ENCODE measurements around the gene SP110. TPM values are rescaled to one million over a fixed set of nuclear protein-coding genes. Genes with fewer than 3 reads are reported as not detected.
"Not testable (repeated sequence)": the region's sequence is repeated elsewhere in the genome, so short reads cannot be mapped to it uniquely, and the experiment has no call there.

SP110 gene
- total RNA-seq, 1 donor from 2014 or later: 9.6 TPM

- TF ChIP-seq POLR2A (IDR thresholded peaks at IDR 0.05): no peak
- TF ChIP-seq POLR2AphosphoS5 (IDR thresholded peaks at IDR 0.05; ENCODE audit: insufficient read depth in 1 of 2, low read depth in 1 of 2): no peak
- TF ChIP-seq CTCF (IDR thresholded peaks at IDR 0.05): no peak
- no peak for DNase-seq (ENCODE audit: extremely low spot score in 2 of 2)
- Histone ChIP-seq H3K36me3 (no peaks in the 10 kb centered on the region), H3K27ac (no peak overlapping the region), H3K4me3 (no peak overlapping the region), H3K9me3 (peaks cover 4% of the 10 kb centered on the region), H3K4me1 (no peaks in the 10 kb centered on the region), H3K27me3 (no peaks in the 10 kb centered on the region)
- intact Hi-C loops (cut with DNase I): no loop called here
Observed at GRCh38 chr2:230226051-230226551, 6.3 kb upstream of the SP110 start.

- DNase-seq (ENCODE audit: extremely low spot score in 2 of 2): no peak
- Histone ChIP-seq H3K27ac (no peak within 1 kb of the TSS), H3K4me3 (no peak within 1 kb of the TSS), H3K27me3 (no peaks in the 10 kb centered on the region), H3K4me1 (peaks cover 5% of the 10 kb centered on the region), H3K9me3 (no peaks in the 10 kb centered on the region), H3K36me3 (no peaks in the 10 kb centered on the region)
- TF ChIP-seq POLR2AphosphoS5 (IDR thresholded peaks at IDR 0.05; ENCODE audit: insufficient read depth in 1 of 2, low read depth in 1 of 2): peak in 1 of 2 donors; percentile 59
- no peak for TF ChIP-seq CTCF (IDR thresholded peaks at IDR 0.05)
- TF ChIP-seq POLR2A (IDR thresholded peaks at IDR 0.05): peak in 1 of 2 donors; percentile 24
- intact Hi-C loops (cut with DNase I): no loop called here
Observed at GRCh38 chr2:230225486-230225885, 5.7 kb upstream of the SP110 start, which contains the start of gene SP140. TSS of gene SP140 (plus strand) at chr2:230225736. CDS start at chr2:230225845, 109 bp downstream.

GRCh38 chr2:230224458-230224857 is 4.7 kb upstream of the SP110 start:
- no peaks in the 10 kb centered on the region for H3K9me3 ChIP-seq
- no peaks in the 10 kb centered on the region for H3K27me3 ChIP-seq
- TF ChIP-seq CTCF (IDR thresholded peaks at IDR 0.05) (no peak), POLR2A (IDR thresholded peaks at IDR 0.05) (no peak)
- peaks cover 14% of the 10 kb centered on the region for H3K4me1 ChIP-seq
- intact Hi-C loops (cut with DNase I): no loop called here
- no peaks in the 10 kb centered on the region for H3K36me3 ChIP-seq
- no peak overlapping the region for H3K4me3 ChIP-seq
- no peak for DNase-seq (ENCODE audit: extremely low spot score in 2 of 2)
- no peak overlapping the region for H3K27ac ChIP-seq

GRCh38 chr2:230222829-230223228 is 3.0 kb upstream of the SP110 start:
- DNase-seq (ENCODE audit: extremely low spot score in 2 of 2); intact Hi-C loops (cut with DNase I); H3K9me3 ChIP-seq; H3K4me3 ChIP-seq; H3K27me3 ChIP-seq; H3K27ac ChIP-seq; H3K36me3 ChIP-seq: not testable (repeated sequence)
- H3K4me1 ChIP-seq: peaks cover 30% of the 10 kb centered on the region
- TF ChIP-seq POLR2AphosphoS5 (IDR thresholded peaks at IDR 0.05; ENCODE audit: insufficient read depth in 1 of 2, low read depth in 1 of 2): peak in 1 of 2 donors; percentile 55

- intact Hi-C loops (cut with DNase I): no loop called here
- Histone ChIP-seq H3K4me1 (peaks cover 36% of the 10 kb centered on the region), H3K9me3 (no peaks in the 10 kb centered on the region), H3K36me3 (peaks cover 0 to 3% of the 10 kb centered on the region in 2 donors), H3K27me3 (no peaks in the 10 kb centered on the region), H3K4me3 (no peak overlapping the region), H3K27ac (no peak overlapping the region)
- TF ChIP-seq CTCF (IDR thresholded peaks at IDR 0.05) (no peak), POLR2A (IDR thresholded peaks at IDR 0.05) (no peak), POLR2AphosphoS5 (IDR thresholded peaks at IDR 0.05; ENCODE audit: insufficient read depth in 1 of 2, low read depth in 1 of 2) (no peak)
- DNase-seq (ENCODE audit: extremely low spot score in 2 of 2): no peak
Observed at GRCh38 chr2:230221493-230221892, 1.7 kb upstream of the SP110 start.
